Measurements from ENCODE around the gene EDDM3A. TPM values are rescaled to one million over a fixed set of nuclear protein-coding genes. Genes with fewer than 3 reads are reported as not detected.

Gene EDDM3A, protein sequence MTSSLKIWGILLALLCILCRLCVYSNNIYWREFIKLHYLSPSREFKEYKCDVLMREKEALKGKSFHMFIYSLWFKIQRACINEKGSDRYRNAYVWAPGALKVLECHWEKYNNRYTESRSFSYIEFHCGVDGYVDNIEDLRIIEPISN
- not detected in 2 replicates for total RNA-seq

DNA sequence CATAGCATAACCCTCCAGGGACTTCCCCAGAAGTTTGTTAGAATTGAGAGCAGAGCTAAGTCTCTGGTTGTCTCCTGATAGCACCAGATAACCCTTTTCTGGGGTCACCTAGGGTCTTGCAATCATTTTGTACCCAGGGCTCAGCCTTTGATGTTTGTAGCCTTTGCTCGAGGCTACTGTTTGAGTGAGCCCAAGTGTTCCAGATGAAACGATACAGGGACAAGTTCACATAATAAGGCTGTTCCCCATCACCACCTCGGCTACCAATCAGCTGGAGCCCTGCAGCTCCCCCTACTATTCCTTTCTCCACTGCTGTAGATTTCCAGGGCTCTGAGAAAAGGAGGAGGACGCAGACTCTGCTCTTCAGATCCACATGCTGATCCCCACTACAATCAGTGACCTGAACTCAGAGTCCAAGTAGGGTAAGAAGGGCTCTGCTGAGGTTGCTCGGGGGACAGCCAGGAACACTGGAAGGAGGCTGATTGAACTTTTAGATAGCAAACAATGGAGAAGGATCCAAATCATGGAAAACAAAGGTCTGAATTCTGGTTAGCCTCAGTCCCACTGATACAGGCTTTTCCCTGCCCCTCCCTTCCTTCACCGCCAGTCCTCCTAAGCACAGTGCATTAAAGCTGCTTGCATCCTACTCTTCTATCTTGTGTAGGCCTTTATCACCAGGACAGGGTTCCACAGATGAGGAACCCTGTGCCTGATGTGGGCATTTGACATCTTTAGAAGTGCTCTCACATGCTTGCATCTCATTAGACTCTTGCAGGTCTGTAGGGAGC is at the start of gene EDDM3A:
Gene EDDM3A (plus strand): TSS at position 317 of the 788 bp plus-strand sequence. CDS start 1,694 bp downstream, outside the sequence.

Other genes starting within 250 kb of the EDDM3A start
- not detected in 2 replicates for gene RNASE10, start 240.3 kb upstream of the EDDM3A start, total RNA-seq
- gene RNASE9, start 184.8 kb upstream of the EDDM3A start, total RNA-seq: not detected in 2 replicates
- gene RNASE11, start 157.9 kb upstream of the EDDM3A start, total RNA-seq: not detected in 2 replicates
- gene RNASE12, start 154.5 kb upstream of the EDDM3A start, total RNA-seq: not detected in 2 replicates
- gene OR6S1, start 104.2 kb upstream of the EDDM3A start, total RNA-seq: not detected in 2 replicates
- 28.3 and 31.6 TPM in 2 replicates for gene RNASE4, start 61.3 kb upstream of the EDDM3A start, total RNA-seq
- gene ANG, start 57.1 kb upstream of the EDDM3A start, total RNA-seq: 8.4 and 9.5 TPM in 2 replicates
- gene EDDM3B, start 22.5 kb downstream of the EDDM3A start, total RNA-seq: not detected in 2 replicates
- gene RNASE6, start 35.4 kb downstream of the EDDM3A start, total RNA-seq: not detected in 2 replicates
- not detected in 2 replicates for gene RNASE1, start 57.0 kb downstream of the EDDM3A start, total RNA-seq
- not detected in 2 replicates for gene RNASE3, start 145.5 kb downstream of the EDDM3A start, total RNA-seq
- not detected in 2 replicates for gene RNASE2, start 209.6 kb downstream of the EDDM3A start, total RNA-seq
- 38.4 and 42.4 TPM in 2 replicates for gene METTL17, start 244.1 kb downstream of the EDDM3A start, total RNA-seq